Parathyroid adenoma (tissue), 2 donors: ENCODE measurements around the gene SLC22A16.
"Not testable (repeated sequence)": the region's sequence is repeated elsewhere in the genome, so short reads cannot be mapped to it uniquely, and the experiment has no call there.

Experiments used
- H2AFZ ChIP-seq: fragments of 300-600 bp; sonication (generic); one replicate; pipeline ENCODE4 v1.7.0; 2017; ENCODE audit warnings: antibody characterized with exemption, mild to moderate bottlenecking
- H3K27ac ChIP-seq: fragments of 300-600 bp; sonication (generic); one replicate; pipeline ENCODE4 v1.7.0; 2017
- H3K27me3 ChIP-seq: fragments of 300-600 bp; sonication (generic); one replicate; pipeline ENCODE4 v1.7.0; 2017; ENCODE audit warnings: low read length; ENCODE audit not compliant: control insufficient read depth, insufficient read depth
- H3K36me3 ChIP-seq: fragments of 300-600 bp; sonication (generic); one replicate; pipeline ENCODE4 v1.7.0; 2017; ENCODE audit warnings: low read length; ENCODE audit not compliant: control insufficient read depth, insufficient read depth
- H3K4me1 ChIP-seq: fragments of 300-600 bp; sonication (generic); one replicate; pipeline ENCODE4 v1.7.0; 2017; ENCODE audit warnings: control low read depth
- H3K4me2 ChIP-seq: fragments of 300-600 bp; sonication (generic); one replicate; pipeline ENCODE4 v1.7.0; 2017; ENCODE audit warnings: low read length
- H3K4me3 ChIP-seq: fragments of 300-600 bp; sonication (generic); one replicate; pipeline ENCODE4 v1.7.0; 2017; ENCODE audit warnings: low read depth, low read length
- H3K79me2 ChIP-seq: fragments of 300-600 bp; sonication (generic); one replicate; pipeline ENCODE4 v1.7.0; 2017; ENCODE audit warnings: control low read depth
- H3K9ac ChIP-seq: fragments of 300-600 bp; sonication (generic); one replicate; pipeline ENCODE4 v1.7.0; 2017; ENCODE audit warnings: mild to moderate bottlenecking
- H3K9me3 ChIP-seq: fragments of 300-600 bp; sonication (generic); one replicate; pipeline ENCODE4 v1.7.0; 2017; ENCODE audit warnings: low read length; ENCODE audit not compliant: control insufficient read depth
- CTCF ChIP-seq: fragments of 300-600 bp; sonication (generic); IDR thresholded peaks from one replicate; pipeline ENCODE4 v1.7.0; 2017; ENCODE audit warnings: antibody characterized with exemption, mild to moderate bottlenecking
- donor health status: primary hyperparathyroidism.

Gene SLC22A16

DNA sequence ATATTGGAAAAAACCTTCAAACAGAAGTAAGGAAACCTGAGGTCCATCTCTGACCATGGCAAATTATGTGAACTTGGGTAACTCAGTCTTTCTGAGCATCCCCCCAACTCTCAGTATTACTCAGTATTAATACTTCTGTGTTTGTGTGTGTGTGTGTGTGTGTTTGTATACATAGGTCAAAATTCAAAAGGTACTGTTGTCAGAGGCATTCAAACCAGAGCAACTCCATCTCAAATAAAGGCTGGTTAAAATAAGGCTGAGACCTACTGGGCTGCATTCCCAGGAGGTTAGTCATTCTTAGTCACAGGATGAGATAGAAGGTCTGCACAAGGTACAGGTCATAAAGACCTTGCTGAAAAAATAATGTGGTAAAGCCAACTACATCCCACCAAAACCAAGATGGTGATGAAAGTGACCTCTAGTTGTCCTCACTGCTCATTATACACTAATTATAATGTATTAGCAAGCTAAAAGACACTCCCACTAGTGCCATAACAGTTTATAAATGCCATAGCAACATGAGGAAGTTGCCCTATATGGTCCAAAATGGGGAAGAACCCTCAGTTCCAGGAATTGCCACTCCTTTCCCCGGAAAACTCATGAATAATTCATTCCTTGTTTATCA, 33.3 kb upstream of the SLC22A16 start:
- H3K4me2 ChIP-seq: no peak overlapping the region
- H3K27ac ChIP-seq: no peak overlapping the region
- H3K4me3 ChIP-seq: no peak overlapping the region
- TF ChIP-seq CTCF: no peak
- H3K27me3 ChIP-seq: no peaks in the 10 kb centered on the region
- H2AFZ ChIP-seq: no peak overlapping the region
- no peak overlapping the region for H3K9ac ChIP-seq
- H3K79me2 ChIP-seq: no peaks in the 10 kb centered on the region
- H3K4me1 ChIP-seq: no peaks in the 10 kb centered on the region
- no peaks in the 10 kb centered on the region for H3K36me3 ChIP-seq
- no peaks in the 10 kb centered on the region for H3K9me3 ChIP-seq

DNA sequence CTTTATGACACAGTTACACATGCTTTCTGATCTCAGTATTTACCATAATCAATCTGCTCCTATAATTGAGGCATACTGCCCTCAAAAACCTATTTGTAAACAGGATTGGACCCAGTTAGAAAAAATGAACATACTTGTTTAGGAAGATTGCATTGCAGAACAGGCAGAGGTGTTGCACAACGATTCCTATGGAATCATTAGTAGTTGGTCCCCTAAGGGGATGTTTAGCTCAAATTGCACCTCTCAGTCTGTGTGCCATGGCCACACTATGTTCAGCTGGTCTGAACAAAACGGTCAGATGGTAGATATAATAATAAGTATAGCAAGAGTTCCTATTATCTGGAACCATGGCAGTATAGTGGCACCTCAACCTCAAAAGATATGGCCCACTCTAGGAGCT, 28.5 kb upstream of the SLC22A16 start:
- not testable (repeated sequence) for H3K9me3 ChIP-seq, H3K36me3 ChIP-seq, H3K4me3 ChIP-seq, H3K4me1 ChIP-seq, H3K27me3 ChIP-seq, H3K79me2 ChIP-seq, H3K27ac ChIP-seq, H3K9ac ChIP-seq, H2AFZ ChIP-seq, H3K4me2 ChIP-seq

DNA sequence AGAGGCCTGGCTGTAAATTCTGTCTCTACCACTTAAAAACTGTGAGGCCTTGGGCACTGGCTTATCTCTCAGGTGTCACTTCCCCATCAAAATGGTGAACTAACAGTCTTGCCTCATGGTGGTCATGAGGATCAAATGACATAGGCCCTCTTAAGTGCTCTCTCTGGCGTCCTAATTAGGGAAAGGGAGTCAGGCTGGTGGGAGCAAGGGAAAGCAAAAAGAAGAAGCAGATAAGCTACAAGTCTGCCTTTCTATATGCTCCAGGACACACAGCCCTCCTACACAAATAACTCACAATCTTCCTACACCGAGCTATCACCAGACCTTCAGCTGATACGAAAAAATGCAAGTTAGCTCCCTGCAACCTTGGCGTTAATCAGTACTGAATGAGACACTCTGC, 19.5 kb upstream of the SLC22A16 start:
- peaks cover 5% of the 10 kb centered on the region for H3K4me1 ChIP-seq
- no peak overlapping the region for H3K27ac ChIP-seq
- no peak overlapping the region for H3K4me2 ChIP-seq
- H3K36me3 ChIP-seq: no peaks in the 10 kb centered on the region
- no peaks in the 10 kb centered on the region for H3K27me3 ChIP-seq
- H3K9me3 ChIP-seq: no peaks in the 10 kb centered on the region
- H2AFZ ChIP-seq: no peak overlapping the region
- no peak overlapping the region for H3K4me3 ChIP-seq
- H3K9ac ChIP-seq: no peak overlapping the region
- H3K79me2 ChIP-seq: no peaks in the 10 kb centered on the region
- TF ChIP-seq CTCF: no peak

- Histone ChIP-seq H2AFZ (no peak overlapping the region), H3K4me3 (no peak overlapping the region), H3K4me1 (peaks cover 5% of the 10 kb centered on the region), H3K79me2 (no peaks in the 10 kb centered on the region), H3K27me3 (no peaks in the 10 kb centered on the region), H3K9ac (no peak overlapping the region), H3K36me3 (no peaks in the 10 kb centered on the region), H3K4me2 (no peak overlapping the region), H3K27ac (no peak overlapping the region), H3K9me3 (no peaks in the 10 kb centered on the region)
- TF ChIP-seq CTCF: no peak
These were observed 16.9 kb upstream of the SLC22A16 start for GRCh38 chr6:110493253-110493800.

GRCh38 chr6:110492584-110492983, 16.2 kb upstream of the SLC22A16 start:
- Histone ChIP-seq H2AFZ (no peak overlapping the region), H3K27ac (no peak overlapping the region), H3K36me3 (no peaks in the 10 kb centered on the region), H3K9me3 (no peaks in the 10 kb centered on the region), H3K4me2 (no peak overlapping the region), H3K27me3 (no peaks in the 10 kb centered on the region), H3K4me1 (peaks cover 5% of the 10 kb centered on the region), H3K79me2 (no peaks in the 10 kb centered on the region), H3K9ac (no peak overlapping the region), H3K4me3 (no peak overlapping the region)
- TF ChIP-seq CTCF: no peak
